ENCODE results near the gene GRAP2.
"Not testable (repeated sequence)": the region's sequence is repeated elsewhere in the genome, so short reads cannot be mapped to it uniquely, and the experiment has no call there.

Gene GRAP2

GRCh38 chr22:39877079-39877845, 23.6 kb upstream of the GRAP2 start:
- no peak overlapping the region for H3K4me3 ChIP-seq (ENCODE audit: low read length)
- no peaks in the 10 kb centered on the region for H3K9me3 ChIP-seq (ENCODE audit: control insufficient read depth, low read length)
- H3K36me3 ChIP-seq (ENCODE audit: control insufficient read depth, insufficient read depth, low read length), result no peaks in the 10 kb centered on the region
- no peaks in the 10 kb centered on the region for H3K4me1 ChIP-seq (ENCODE audit: control insufficient read depth, insufficient read depth, low read length)
- H3K9ac ChIP-seq (ENCODE audit: low read length), result no peak overlapping the region
- H3K27me3 ChIP-seq (ENCODE audit: control insufficient read depth, insufficient read depth, low read length), result no peaks in the 10 kb centered on the region

DNA sequence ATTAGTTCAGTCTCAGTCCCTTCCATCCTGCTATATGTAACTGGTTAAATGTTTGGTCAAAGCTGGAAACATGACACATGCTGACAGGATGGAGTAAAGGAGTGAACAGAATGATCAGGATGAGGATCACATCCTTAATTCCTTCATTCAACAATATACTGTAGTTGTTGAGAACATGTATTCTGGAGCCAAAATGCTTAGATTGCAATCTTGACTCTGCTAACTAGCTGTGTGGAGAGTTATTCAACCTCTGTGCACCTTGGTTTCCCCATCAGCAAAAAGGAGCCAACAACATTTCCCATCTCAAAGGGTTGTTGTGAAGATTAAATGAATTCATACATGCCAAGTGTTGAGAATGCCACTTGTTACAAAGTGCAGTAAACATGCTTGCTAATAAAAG, 20.2 kb upstream of the GRAP2 start:
- Histone ChIP-seq H3K36me3 (ENCODE audit: control insufficient read depth, insufficient read depth, low read length) (no peaks in the 10 kb centered on the region), H3K4me1 (ENCODE audit: control insufficient read depth, insufficient read depth, low read length) (no peaks in the 10 kb centered on the region), H3K4me3 (ENCODE audit: low read length) (no peak overlapping the region), H3K27me3 (ENCODE audit: control insufficient read depth, insufficient read depth, low read length) (no peaks in the 10 kb centered on the region), H3K9ac (ENCODE audit: low read length) (no peak overlapping the region), H3K9me3 (ENCODE audit: control insufficient read depth, low read length) (no peaks in the 10 kb centered on the region)

- no peaks in the 10 kb centered on the region for H3K27me3 ChIP-seq (ENCODE audit: control insufficient read depth, insufficient read depth, low read length)
- no peak overlapping the region for H3K9ac ChIP-seq (ENCODE audit: low read length)
- no peaks in the 10 kb centered on the region for H3K4me1 ChIP-seq (ENCODE audit: control insufficient read depth, insufficient read depth, low read length)
- no peaks in the 10 kb centered on the region for H3K36me3 ChIP-seq (ENCODE audit: control insufficient read depth, insufficient read depth, low read length)
- no peaks in the 10 kb centered on the region for H3K9me3 ChIP-seq (ENCODE audit: control insufficient read depth, low read length)
- no peak overlapping the region for H3K4me3 ChIP-seq (ENCODE audit: low read length)
Measured at GRCh38 chr22:39883057-39883456, 17.8 kb upstream of the GRAP2 start.

DNA sequence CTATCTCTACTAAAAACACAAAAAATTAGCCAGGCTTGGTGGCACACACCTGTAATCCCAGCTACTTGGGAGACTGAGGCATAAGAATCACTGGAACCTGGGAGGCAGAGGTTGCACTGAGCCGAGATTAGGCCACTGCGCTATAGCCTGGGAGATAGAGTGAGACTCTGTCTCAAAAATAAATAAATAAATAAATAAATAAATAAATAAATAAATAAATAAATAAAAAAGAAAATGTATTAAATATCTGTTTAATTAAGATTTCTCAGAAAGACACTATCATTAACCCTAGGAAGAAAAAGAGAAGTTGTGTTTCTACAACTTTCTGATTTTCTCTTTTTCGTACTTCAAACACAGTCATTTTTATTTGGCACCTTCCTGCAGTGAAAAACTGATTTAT, 11.0 kb upstream of the GRAP2 start:
- not testable (repeated sequence) for H3K27me3 ChIP-seq (ENCODE audit: control insufficient read depth, insufficient read depth, low read length); H3K9me3 ChIP-seq (ENCODE audit: control insufficient read depth, low read length); H3K4me1 ChIP-seq (ENCODE audit: control insufficient read depth, insufficient read depth, low read length); H3K9ac ChIP-seq (ENCODE audit: low read length); H3K36me3 ChIP-seq (ENCODE audit: control insufficient read depth, insufficient read depth, low read length); H3K4me3 ChIP-seq (ENCODE audit: low read length)

DNA sequence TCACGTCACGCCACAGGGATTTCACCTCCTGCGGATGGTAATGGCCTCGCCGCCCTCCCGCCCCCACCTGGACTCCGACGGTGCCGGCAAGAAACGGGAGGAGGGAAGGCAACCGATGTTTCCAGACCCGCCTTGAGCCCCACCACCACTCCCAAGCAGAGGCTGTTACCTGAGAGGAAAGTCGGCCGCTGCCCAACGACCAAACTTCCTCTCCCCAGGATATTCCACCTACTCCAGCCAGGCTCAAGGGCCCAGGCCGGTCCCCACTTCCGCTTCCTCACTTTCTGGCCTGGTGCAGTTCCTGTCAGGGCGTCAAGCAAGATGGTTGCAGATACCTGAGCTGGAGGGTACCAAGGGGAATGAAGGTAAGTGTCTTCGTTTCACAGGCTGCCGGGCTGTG, 7.4 kb upstream of the GRAP2 start, which contains the start of gene ENTHD1:
ENTHD1 (minus strand) TSS at position 235 of the 400 bp plus-strand sequence. CDS start 6,012 bp downstream, outside the sequence.
- Histone ChIP-seq H3K4me1 (ENCODE audit: control insufficient read depth, insufficient read depth, low read length) (no peaks in the 10 kb centered on the region), H3K36me3 (ENCODE audit: control insufficient read depth, insufficient read depth, low read length) (no peaks in the 10 kb centered on the region), H3K4me3 (ENCODE audit: low read length) (no peak within 1 kb of the TSS), H3K9ac (ENCODE audit: low read length) (no peak within 1 kb of the TSS), H3K9me3 (ENCODE audit: control insufficient read depth, low read length) (no peaks in the 10 kb centered on the region), H3K27me3 (ENCODE audit: control insufficient read depth, insufficient read depth, low read length) (no peaks in the 10 kb centered on the region)

GRCh38 chr22:39894554-39895092, 6.3 kb upstream of the GRAP2 start:
- Histone ChIP-seq H3K9me3 (ENCODE audit: control insufficient read depth, low read length) (no peaks in the 10 kb centered on the region), H3K27me3 (ENCODE audit: control insufficient read depth, insufficient read depth, low read length) (no peaks in the 10 kb centered on the region), H3K36me3 (ENCODE audit: control insufficient read depth, insufficient read depth, low read length) (no peaks in the 10 kb centered on the region), H3K4me1 (ENCODE audit: control insufficient read depth, insufficient read depth, low read length) (no peaks in the 10 kb centered on the region), H3K9ac (ENCODE audit: low read length) (no peak overlapping the region), H3K4me3 (ENCODE audit: low read length) (no peak overlapping the region)

GRCh38 chr22:39895682-39896081, 5.2 kb upstream of the GRAP2 start:
- no peak overlapping the region for H3K4me3 ChIP-seq (ENCODE audit: low read length)
- H3K36me3 ChIP-seq (ENCODE audit: control insufficient read depth, insufficient read depth, low read length), result no peaks in the 10 kb centered on the region
- H3K27me3 ChIP-seq (ENCODE audit: control insufficient read depth, insufficient read depth, low read length), result no peaks in the 10 kb centered on the region
- no peaks in the 10 kb centered on the region for H3K4me1 ChIP-seq (ENCODE audit: control insufficient read depth, insufficient read depth, low read length)
- no peaks in the 10 kb centered on the region for H3K9me3 ChIP-seq (ENCODE audit: control insufficient read depth, low read length)
- H3K9ac ChIP-seq (ENCODE audit: low read length), result no peak overlapping the region

DNA sequence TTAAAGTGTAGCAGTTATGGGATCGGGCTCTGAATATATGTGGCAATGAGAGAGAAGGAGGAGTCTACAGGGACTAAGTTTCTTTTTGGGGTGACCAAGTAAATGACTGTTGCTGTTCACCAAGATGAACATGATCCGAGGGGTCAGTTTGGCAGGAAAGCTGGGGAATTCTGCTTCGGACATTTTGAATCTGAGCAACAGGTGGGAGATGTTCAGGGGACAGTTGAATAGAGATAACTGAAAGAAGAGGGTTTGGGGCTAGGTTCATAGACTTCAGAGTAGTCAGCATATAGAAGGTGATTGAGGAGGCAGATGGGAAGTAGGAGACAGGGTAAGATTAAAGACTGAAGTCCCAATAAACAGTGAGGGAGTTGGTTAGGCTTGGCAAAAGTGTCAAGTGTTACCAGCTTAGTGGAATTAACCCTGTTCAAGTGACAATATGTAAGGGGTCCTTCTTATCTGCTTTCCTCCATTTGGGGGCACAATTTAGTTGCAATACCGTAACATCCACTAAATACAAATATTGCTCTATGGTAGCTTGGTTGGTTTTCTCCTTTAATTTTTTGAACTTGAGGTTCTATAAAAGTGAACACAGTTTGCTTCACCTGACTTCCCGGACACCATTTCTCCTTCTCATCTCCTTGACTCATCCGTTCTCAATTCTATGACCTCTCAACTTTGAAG, 4.4 kb upstream of the GRAP2 start:
- Histone ChIP-seq H3K9me3 (ENCODE audit: control insufficient read depth, low read length) (no peaks in the 10 kb centered on the region), H3K36me3 (ENCODE audit: control insufficient read depth, insufficient read depth, low read length) (no peaks in the 10 kb centered on the region), H3K4me3 (ENCODE audit: low read length) (no peak overlapping the region), H3K9ac (ENCODE audit: low read length) (no peak overlapping the region), H3K4me1 (ENCODE audit: control insufficient read depth, insufficient read depth, low read length) (no peaks in the 10 kb centered on the region), H3K27me3 (ENCODE audit: control insufficient read depth, insufficient read depth, low read length) (no peaks in the 10 kb centered on the region)

GRCh38 chr22:39897841-39898240, 3.0 kb upstream of the GRAP2 start:
- H3K9me3 ChIP-seq (ENCODE audit: control insufficient read depth, low read length), result no peaks in the 10 kb centered on the region
- H3K4me1 ChIP-seq (ENCODE audit: control insufficient read depth, insufficient read depth, low read length), result no peaks in the 10 kb centered on the region
- no peaks in the 10 kb centered on the region for H3K27me3 ChIP-seq (ENCODE audit: control insufficient read depth, insufficient read depth, low read length)
- H3K4me3 ChIP-seq (ENCODE audit: low read length), result no peak overlapping the region
- no peak overlapping the region for H3K9ac ChIP-seq (ENCODE audit: low read length)
- no peaks in the 10 kb centered on the region for H3K36me3 ChIP-seq (ENCODE audit: control insufficient read depth, insufficient read depth, low read length)

GRCh38 chr22:39898997-39899396, 1.9 kb upstream of the GRAP2 start:
- Histone ChIP-seq H3K9me3 (ENCODE audit: control insufficient read depth, low read length) (no peaks in the 10 kb centered on the region), H3K27me3 (ENCODE audit: control insufficient read depth, insufficient read depth, low read length) (no peaks in the 10 kb centered on the region), H3K4me3 (ENCODE audit: low read length) (no peak overlapping the region), H3K9ac (ENCODE audit: low read length) (no peak overlapping the region), H3K36me3 (ENCODE audit: control insufficient read depth, insufficient read depth, low read length) (no peaks in the 10 kb centered on the region), H3K4me1 (ENCODE audit: control insufficient read depth, insufficient read depth, low read length) (no peaks in the 10 kb centered on the region)

- H3K36me3 ChIP-seq (ENCODE audit: control insufficient read depth, insufficient read depth, low read length), result no peaks in the 10 kb centered on the region
- no peaks in the 10 kb centered on the region for H3K9me3 ChIP-seq (ENCODE audit: control insufficient read depth, low read length)
- no peaks in the 10 kb centered on the region for H3K27me3 ChIP-seq (ENCODE audit: control insufficient read depth, insufficient read depth, low read length)
- no peak overlapping the region for H3K9ac ChIP-seq (ENCODE audit: low read length)
- no peak overlapping the region for H3K4me3 ChIP-seq (ENCODE audit: low read length)
- no peaks in the 10 kb centered on the region for H3K4me1 ChIP-seq (ENCODE audit: control insufficient read depth, insufficient read depth, low read length)
Measured at GRCh38 chr22:39901565-39902146, 772 bp downstream of the GRAP2 start.

GRCh38 chr22:39904024-39904423, 3.1 kb downstream of the GRAP2 start:
- not testable (repeated sequence) for H3K4me3 ChIP-seq (ENCODE audit: low read length)

More at GRCh38 chr22:39904024-39904423, 3.1 kb downstream of the GRAP2 start:
- not testable (repeated sequence) for H3K9me3 ChIP-seq (ENCODE audit: control insufficient read depth, low read length); H3K4me1 ChIP-seq (ENCODE audit: control insufficient read depth, insufficient read depth, low read length); H3K27me3 ChIP-seq (ENCODE audit: control insufficient read depth, insufficient read depth, low read length); H3K36me3 ChIP-seq (ENCODE audit: control insufficient read depth, insufficient read depth, low read length); H3K9ac ChIP-seq (ENCODE audit: low read length)

Data from mucosa of stomach (tissue), 1 donor.